PC-3 (cell line): ENCODE measurements around the gene KRTAP4-3.

Source experiments
- CTCF ChIP-seq: fragments of 300-600 bp; sonication (generic); conservative IDR thresholded peaks from 2 replicates; pipeline ENCODE4 v1.5.1; 2017; ENCODE audit warnings: antibody characterized with exemption, low read depth, mild to moderate bottlenecking, low read length
- EZH2 ChIP-seq: fragments of 300-600 bp; sonication (generic); IDR thresholded peaks from one replicate; pipeline ENCODE4 v1.6.1; 2017; ENCODE audit warnings: antibody characterized with exemption, mild to moderate bottlenecking, low read length; ENCODE audit not compliant: unreplicated experiment

- no peak for TF ChIP-seq CTCF
- TF ChIP-seq EZH2 = no peak
Measured at GRCh38 chr17:41147531-41148204, 20.4 kb downstream of the KRTAP4-3 start.
